HCT116 (cell line): ENCODE measurements around the gene OVOL3. TPM values are rescaled to one million over a fixed set of nuclear protein-coding genes. Genes with fewer than 3 reads are reported as not detected.
"Not testable (repeated sequence)": the region's sequence is repeated elsewhere in the genome, so short reads cannot be mapped to it uniquely, and the experiment has no call there.

Source experiments
- ATAC-seq: fragments of 200-7000 bp; cut with Tn5 transposase; 2 replicates; pipeline ENCODE4 v1.9.1; 2020; ENCODE audit warnings: mild to moderate bottlenecking, moderate library complexity
- BruUV-seq: library from RNA; stranded (reverse); fragments of 400-500 nt; replicated peaks from 2 replicates; lab custom pipeline; 2021; lab: Mats Ljungman, UMichigan
- CTCF ChIA-PET: fragments of 300-600 bp; sonication (Branson Sonifier 250); formaldehyde crosslinking; loops from one replicate; lab custom pipeline; 2021; ENCODE audit warnings: antibody characterized with exemption; lab: Charles Lee
- POLR2A ChIA-PET: fragments of 300-600, 350-600 bp; sonication (Branson Sonifier 250); formaldehyde crosslinking; loops from one replicate; lab custom pipeline; 2021; ENCODE audit warnings: antibody characterized with exemption; lab: Charles Lee
- RAD21 ChIA-PET, 2 experiments: fragments of 300-600 bp; sonication (Branson Sonifier 250); formaldehyde crosslinking; loops; one replicate each; lab custom pipeline; 2023; ENCODE audit warnings: low total read pairs in 2 of 2; ENCODE audit not compliant: uncharacterized antibody in 2 of 2, unreplicated experiment in 2 of 2, low non-redundant PET in 1 of 2; lab: Charles Lee
- DNase-seq: peaks from one replicate; pipeline ENCODE4 v3.0.0-alpha.2; 2010; ENCODE audit warnings: low read depth, low spot score
- H2AFZ ChIP-seq: fragments of 200-600 bp; shearing (Covaris generic), sonication (generic); 2 replicates; pipeline ENCODE4 v1.6.1; 2017; ENCODE audit warnings: low read depth, mixed run types, mixed read lengths, antibody characterized with exemption, low read length; ENCODE audit not compliant: poor library complexity, severe bottlenecking
- H3K27ac ChIP-seq: 2 replicates; pipeline ENCODE4 v1.5.1; 2012; ENCODE audit warnings: low read depth, low read length
- H3K27me3 ChIP-seq: fragments of 200-600 bp; sonication (generic); 2 replicates; pipeline ENCODE4 v1.6.1; 2016; ENCODE audit warnings: mixed run types, low read length, mixed read lengths; ENCODE audit not compliant: insufficient read depth
- H3K36me3 ChIP-seq, 2 experiments: fragments of 200-500 bp in 1 of 2; fragments of 200-600 bp in 1 of 2; sonication (Bioruptor generic) in 1 of 2; sonication (generic) in 1 of 2; 2 replicates each; pipeline versions ENCODE4 v1.5.1 to v1.6.1; 2014 to 2016; ENCODE audit warnings: low read length in 2 of 2, inconsistent platforms in 1 of 2, mixed read lengths in 1 of 2, mixed run types in 1 of 2; ENCODE audit not compliant: insufficient read depth in 2 of 2, control insufficient read depth in 1 of 2
- H3K4me1 ChIP-seq, 2 experiments: fragments of 200-600 bp in 1 of 2; sonication (generic) in 1 of 2; 2 replicates each; pipeline versions ENCODE4 v1.5.1 to v1.6.1; 2012 to 2017; ENCODE audit warnings: low read length in 2 of 2, inconsistent platforms in 1 of 2, mild to moderate bottlenecking in 1 of 2, mixed read lengths in 1 of 2, mixed run types in 1 of 2, moderate library complexity in 1 of 2; ENCODE audit not compliant: insufficient read depth in 2 of 2, control insufficient read depth in 1 of 2
- H3K4me2 ChIP-seq: fragments of 200-600 bp; sonication (generic); 2 replicates; pipeline ENCODE4 v1.6.1; 2017; ENCODE audit warnings: mixed run types, low read length, mixed read lengths
- H3K4me3 ChIP-seq, 2 experiments: fragments of 200-600 bp in 1 of 2; sonication (generic) in 1 of 2; replicated peaks in 1 of 2; 2 replicates each; pipeline ENCODE4 v1.5.1; 2011 to 2016; ENCODE audit warnings: low read length in 2 of 2, control low read depth in 1 of 2, low read depth in 1 of 2, mild to moderate bottlenecking in 1 of 2, mixed read lengths in 1 of 2, mixed run types in 1 of 2
- H3K79me2 ChIP-seq: fragments of 200-600 bp; sonication (generic); 2 replicates; pipeline ENCODE4 v1.6.1; 2017; ENCODE audit warnings: mild to moderate bottlenecking, mixed run types, low read length, moderate library complexity, mixed read lengths; ENCODE audit not compliant: insufficient read depth
- H3K9ac ChIP-seq: fragments of 200-600 bp; sonication (generic); 2 replicates; pipeline ENCODE4 v1.6.1; 2016; ENCODE audit warnings: low read length, mixed read lengths
- H3K9me2 ChIP-seq: fragments of 200-600 bp; sonication (generic), shearing (Covaris generic); 2 replicates; pipeline ENCODE4 v1.6.1; 2017; ENCODE audit warnings: mixed run types, mild to moderate bottlenecking, moderate library complexity; ENCODE audit not compliant: insufficient read depth
- H3K9me3 ChIP-seq, 2 experiments: fragments of 200-500 bp in 1 of 2; fragments of 200-600 bp in 1 of 2; sonication (Bioruptor generic) in 1 of 2; sonication (generic) in 1 of 2; 2 replicates each; pipeline ENCODE4 v1.6.1; 2014 to 2017; ENCODE audit warnings: low read length in 2 of 2, mixed read lengths in 2 of 2, inconsistent platforms in 1 of 2, low read depth in 1 of 2, mild to moderate bottlenecking in 1 of 2, mixed run types in 1 of 2, moderate library complexity in 1 of 2; ENCODE audit not compliant: control insufficient read depth in 1 of 2, insufficient read depth in 1 of 2
- H4K20me1 ChIP-seq: fragments of 200-600 bp; sonication (generic), shearing (Covaris generic); 2 replicates; pipeline ENCODE4 v1.6.1; 2017; ENCODE audit warnings: mixed run types, mild to moderate bottlenecking, moderate library complexity; ENCODE audit not compliant: insufficient read depth
- CBX3 ChIP-seq: IDR thresholded peaks from 2 replicates; pipeline ENCODE4 v1.6.1; 2012; ENCODE audit warnings: low read depth
- CEBPB ChIP-seq: IDR thresholded peaks from 2 replicates; pipeline ENCODE4 v1.6.1; 2012; ENCODE audit warnings: low read depth
- EGR1 ChIP-seq: IDR thresholded peaks from 2 replicates; pipeline ENCODE4 v1.6.1; 2012; ENCODE audit warnings: low read depth
- EZH2 ChIP-seq: fragments of 200-600 bp; sonication (generic); IDR thresholded peaks from 2 replicates; pipeline ENCODE4 v1.6.1; 2017; ENCODE audit warnings: antibody characterized with exemption, mixed run types
- EZH2phosphoT487 ChIP-seq: fragments of 200-600 bp; IDR thresholded peaks from 2 replicates; pipeline ENCODE4 v1.6.1; 2018; ENCODE audit warnings: antibody characterized with exemption, borderline replicate concordance
- YY1 ChIP-seq: IDR thresholded peaks from 2 replicates; pipeline ENCODE4 v1.6.1; 2011; ENCODE audit warnings: low read length, low read depth, moderate library complexity, mild to moderate bottlenecking; ENCODE audit not compliant: insufficient replicate concordance; ENCODE audit errors: extremely low read depth
- intact Hi-C: fragments of 100-400 bp; cut with micrococcal nuclease; formaldehyde crosslinking; loops from 2 replicates; pipeline ENCODE4 v1.10.0; 2022
- total RNA-seq: library from RNA; stranded (reverse); gene quantifications from one replicate; pipeline ENCODE4 v1.2.1, GENCODE V29; 2021; ENCODE audit not compliant: unreplicated experiment

The OVOL3 gene
- total RNA-seq, 1 experiment from 2014 or later = not detected

- CTCF ChIA-PET = no interaction called here
- H3K9ac ChIP-seq = no peak overlapping the region
- intact Hi-C loops = loop anchor here (5.0 kb wide), 1 partner anchor 63 kb away; no protein-coding TSS in a partner anchor
- no TSS peak for BruUV-seq
- RAD21 ChIA-PET = no interaction called here
- peaks cover 3% of the 10 kb centered on the region in 2 experiments; a peak in 2 of 4 replicates for H3K36me3 ChIP-seq
- no peak for TF ChIP-seq YY1
- H3K9me3 ChIP-seq = no peaks in the 10 kb centered on the region
- peaks cover 15 to 31% of the 10 kb centered on the region in 2 experiments for H3K4me1 ChIP-seq
- POLR2A ChIA-PET = interaction anchor here (1.8 kb wide), 1 partner anchor 11 kb away, joined by 4 read pairs; the partner anchor contains the start of gene POLR2I
- H3K4me2 ChIP-seq = no peak overlapping the region
- H3K4me3 ChIP-seq = no peak overlapping the region
- H3K27ac ChIP-seq = no peak overlapping the region
- no peaks in the 10 kb centered on the region for H3K9me2 ChIP-seq
- H3K27me3 ChIP-seq = no peaks in the 10 kb centered on the region
- ATAC-seq (no peak), DNase-seq (no peak)
- no peaks in the 10 kb centered on the region for H3K79me2 ChIP-seq
- no peak overlapping the region for H2AFZ ChIP-seq
- H4K20me1 ChIP-seq = no peaks in the 10 kb centered on the region
These were observed 14.6 kb downstream of the OVOL3 start for GRCh38 chr19:36125557-36125956.

- H3K9me2 ChIP-seq = no peaks in the 10 kb centered on the region
- peak overlapping the region; percentile 88 for H3K27ac ChIP-seq
- H3K79me2 ChIP-seq = no peaks in the 10 kb centered on the region
- H3K9ac ChIP-seq = peak overlapping the region; percentile 77
- intact Hi-C loops = loop anchor here (5.0 kb wide), 1 partner anchor 66 kb away; no protein-coding TSS in a partner anchor
- H3K9me3 ChIP-seq = no peaks in the 10 kb centered on the region
- peak overlapping the region; percentile 62 to 63 for H3K4me3 ChIP-seq
- no peak for DNase-seq
- no peak overlapping the region for H2AFZ ChIP-seq
- no peaks in the 10 kb centered on the region for H3K27me3 ChIP-seq
- no peak for TF ChIP-seq EZH2
- TF ChIP-seq EZH2phosphoT487 = no peak
- 0 out of 2 replicates have a peak, but pooled peaks have one; percentile 21 for TF ChIP-seq CBX3
- peak; percentile 28; the same call in 1 of the 2 replicates for TF ChIP-seq EGR1
- no peak for TF ChIP-seq CEBPB
- peak overlapping the region; percentile 81 for H3K4me2 ChIP-seq
- no peaks in the 10 kb centered on the region for H4K20me1 ChIP-seq
- POLR2A ChIA-PET = interaction anchor here (0.8 to 2.4 kb wide), 8 partner anchors 8 to 114 kb away, joined by 3 to 19 read pairs (median 9); partner anchors contain the start of genes ALKBH6, CAPNS1, POLR2I and TBCB
- RAD21 ChIA-PET = interaction anchor here in 1 of 2 experiments (0.6 to 1.3 kb wide), 5 partner anchors 10 to 67 kb away, joined by 3 to 6 read pairs (median 4); partner anchors contain the start of gene CAPNS1
- H3K36me3 ChIP-seq = no peaks in the 10 kb centered on the region
- peak; percentile 23 for ATAC-seq
- peaks cover 41 to 59% of the 10 kb centered on the region in 2 experiments for H3K4me1 ChIP-seq
- CTCF ChIA-PET = interaction anchor here (0.5 to 2.2 kb wide), 16 partner anchors 8 to 361 kb away, joined by 3 to 17 read pairs (median 4); partner anchors contain the start of genes ALKBH6, CAPNS1, POLR2I and TBCB
- TSS peak; percentile 95 for BruUV-seq
These were observed 17.4 kb downstream of the OVOL3 start for GRCh38 chr19:36128392-36128736.

- ATAC-seq, H4K20me1 ChIP-seq, H3K27me3 ChIP-seq, RAD21 ChIA-PET, H3K9me2 ChIP-seq, BruUV-seq, H2AFZ ChIP-seq, H3K79me2 ChIP-seq, H3K36me3 ChIP-seq, H3K4me3 ChIP-seq, DNase-seq, H3K9me3 ChIP-seq: not testable (repeated sequence)
- H3K9ac ChIP-seq = peak overlapping the region; percentile 40
- peak overlapping the region; percentile 60 for H3K27ac ChIP-seq
- ChIA-PET CTCF (interaction anchor here (0.9 to 1.3 kb wide), 2 partner anchors 9 to 16 kb away, joined by 3 read pairs; partner anchors contain the start of genes CAPNS1, POLR2I and TBCB), POLR2A (interaction anchor here (0.8 kb wide), 2 partner anchors 9 to 16 kb away, joined by 3 to 4 read pairs; partner anchors contain the start of genes CAPNS1 and TBCB)
- intact Hi-C loops = loop anchor here (10.0 kb wide), 1 partner anchor 1084 kb away; the partner anchor contains the start of genes ZNF383 and ZNF585B
- H3K4me2 ChIP-seq = peak overlapping the region; percentile 73
- peaks cover 63 to 86% of the 10 kb centered on the region in 2 experiments for H3K4me1 ChIP-seq
These were observed 20.3 kb downstream of the OVOL3 start for GRCh38 chr19:36131221-36131620.

GRCh38 chr19:36134867-36135266 lies 23.9 kb downstream of the OVOL3 start:
- H3K27me3 ChIP-seq, H2AFZ ChIP-seq, DNase-seq, H3K9ac ChIP-seq, RAD21 ChIA-PET, H3K9me3 ChIP-seq, H3K9me2 ChIP-seq, POLR2A ChIA-PET, H3K79me2 ChIP-seq, H4K20me1 ChIP-seq, H3K4me3 ChIP-seq, H3K36me3 ChIP-seq, H3K27ac ChIP-seq, CTCF ChIA-PET, BruUV-seq, ATAC-seq: not testable (repeated sequence)
- Histone ChIP-seq H3K4me2 (peak overlapping the region; percentile 92), H3K4me1 (peaks cover 80 to 97% of the 10 kb centered on the region in 2 experiments)
- intact Hi-C loops = loop anchor here (10.0 kb wide), 1 partner anchor 1080 kb away; the partner anchor contains the start of genes ZNF383 and ZNF585B
